ENCODE results near the gene CPED1. TPM values are rescaled to one million over a fixed set of nuclear protein-coding genes. Genes with fewer than 3 reads are reported as not detected.

CPED1 gene
- total and polyA plus RNA-seq, 10 of the 15 experiments (the other 5 are each of a cell fraction or from before 2014, with no cell fraction given) = 0.01 to 0.77 (median 0.10) TPM; not detected in 1

DNA sequence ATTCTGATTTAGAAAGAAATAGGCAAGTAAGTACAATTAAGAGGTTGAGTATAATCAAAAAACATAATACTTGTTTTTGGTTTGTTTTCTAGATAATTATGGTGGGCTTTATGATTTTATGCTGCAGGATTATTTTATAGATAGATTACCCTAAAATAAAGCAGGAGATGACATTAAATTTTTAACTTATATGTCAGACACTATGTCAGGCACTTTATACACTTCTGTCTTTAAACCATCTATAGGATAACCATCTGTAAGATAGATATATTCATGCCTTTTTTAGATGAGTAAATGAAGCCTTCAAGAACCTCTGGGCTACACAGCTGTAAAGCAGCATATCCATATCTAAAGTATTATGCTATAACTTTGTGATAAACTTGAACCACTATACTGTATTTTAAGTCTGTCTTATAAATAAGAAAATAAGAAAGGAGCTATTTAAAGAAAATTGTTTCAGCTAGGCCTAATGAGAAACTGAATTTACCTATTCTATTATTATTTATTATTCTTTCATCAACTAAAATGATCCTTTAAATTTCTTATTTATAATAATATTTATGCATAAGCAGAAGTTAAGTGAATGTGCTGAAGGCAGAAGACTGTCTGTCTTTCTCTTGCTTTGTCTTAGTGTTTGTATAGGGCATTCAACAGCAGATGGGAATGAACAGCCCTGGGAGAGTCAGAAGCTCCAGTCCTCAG, 94.0 kb downstream of the CPED1 start:
- no peaks in the 10 kb centered on the region for H3K79me2 ChIP-seq (ENCODE audit: control insufficient read depth, insufficient read depth, low read length)
- no peaks in the 10 kb centered on the region for H4K20me1 ChIP-seq (ENCODE audit: control insufficient read depth, insufficient read depth)

More for the DNA sequence above, 94.0 kb downstream of the CPED1 start:
- H3K9ac ChIP-seq (ENCODE audit: control insufficient read depth, insufficient read depth, low read length) = no peak overlapping the region
- FAIRE-seq (no peak), DNase-seq (ENCODE audit: low read depth, low spot score) (no peak), ATAC-seq (no peak)
- no peak overlapping the region for H2AFZ ChIP-seq (ENCODE audit: control insufficient read depth, low read depth, low read length)
- SMC1A ChIA-PET (ENCODE audit: uncharacterized antibody, unreplicated experiment) = interaction anchor here (0.8 to 3.2 kb wide), 12 partner anchors 10 to 912 kb away, joined by 3 to 40 read pairs (median 4); partner anchors contain the start of gene CPED1
- POLR2A ChIA-PET = no interaction called here
- no peak overlapping the region for H3K4me2 ChIP-seq (ENCODE audit: control insufficient read depth, insufficient read depth)
- no peaks in the 10 kb centered on the region for H3K4me1 ChIP-seq (ENCODE audit: control insufficient read depth, insufficient read depth, low read length)
- in situ Hi-C loops (cut with MboI) = loop anchor here (5.0 kb wide), 1 partner anchor 290 kb away; no protein-coding TSS in a partner anchor
- no peaks in the 10 kb centered on the region for H3K36me3 ChIP-seq (ENCODE audit: control insufficient read depth in 2 of 2, insufficient read depth in 2 of 2, low read length in 1 of 2)
- CTCF ChIA-PET = interaction anchor here (0.5 to 5.8 kb wide), 22 partner anchors 9 to 684 kb away, joined by 3 to 111 read pairs (median 4); partner anchors contain the start of gene CPED1
- H3K4me3 ChIP-seq = no peak overlapping the region
- RAD21 ChIA-PET (ENCODE audit: unreplicated experiment) = interaction anchor here (1.1 to 4.5 kb wide), 5 partner anchors 17 to 287 kb away, joined by 3 to 41 read pairs (median 5); partner anchors contain the start of gene CPED1
- no TSS peak for BruUV-seq (replicated peaks)
- intact Hi-C loops (cut with micrococcal nuclease; ENCODE audit: unreplicated experiment) = loop anchor here (5.0 kb wide), 2 partner anchors 275 to 290 kb away; no protein-coding TSS in a partner anchor
- TF ChIP-seq PML (IDR thresholded peaks at IDR 0.05; ENCODE audit: low read length) = no peak
- no peak for TF ChIP-seq ZNF274 (IDR thresholded peaks at IDR 0.05; ENCODE audit: insufficient read depth, insufficient read length)
- TF ChIP-seq KAT2A (conservative IDR thresholded peaks at IDR 0.05; ENCODE audit: control insufficient read depth, low read depth, low read length) = no peak
- TF ChIP-seq RAD21 (IDR thresholded peaks at IDR 0.05; ENCODE audit: insufficient read depth, low read depth, low read length) = no peak
- no peak for TF ChIP-seq NFIC (IDR thresholded peaks at IDR 0.05; ENCODE audit: low read depth, low read length)
- TF ChIP-seq, protein P1, sequence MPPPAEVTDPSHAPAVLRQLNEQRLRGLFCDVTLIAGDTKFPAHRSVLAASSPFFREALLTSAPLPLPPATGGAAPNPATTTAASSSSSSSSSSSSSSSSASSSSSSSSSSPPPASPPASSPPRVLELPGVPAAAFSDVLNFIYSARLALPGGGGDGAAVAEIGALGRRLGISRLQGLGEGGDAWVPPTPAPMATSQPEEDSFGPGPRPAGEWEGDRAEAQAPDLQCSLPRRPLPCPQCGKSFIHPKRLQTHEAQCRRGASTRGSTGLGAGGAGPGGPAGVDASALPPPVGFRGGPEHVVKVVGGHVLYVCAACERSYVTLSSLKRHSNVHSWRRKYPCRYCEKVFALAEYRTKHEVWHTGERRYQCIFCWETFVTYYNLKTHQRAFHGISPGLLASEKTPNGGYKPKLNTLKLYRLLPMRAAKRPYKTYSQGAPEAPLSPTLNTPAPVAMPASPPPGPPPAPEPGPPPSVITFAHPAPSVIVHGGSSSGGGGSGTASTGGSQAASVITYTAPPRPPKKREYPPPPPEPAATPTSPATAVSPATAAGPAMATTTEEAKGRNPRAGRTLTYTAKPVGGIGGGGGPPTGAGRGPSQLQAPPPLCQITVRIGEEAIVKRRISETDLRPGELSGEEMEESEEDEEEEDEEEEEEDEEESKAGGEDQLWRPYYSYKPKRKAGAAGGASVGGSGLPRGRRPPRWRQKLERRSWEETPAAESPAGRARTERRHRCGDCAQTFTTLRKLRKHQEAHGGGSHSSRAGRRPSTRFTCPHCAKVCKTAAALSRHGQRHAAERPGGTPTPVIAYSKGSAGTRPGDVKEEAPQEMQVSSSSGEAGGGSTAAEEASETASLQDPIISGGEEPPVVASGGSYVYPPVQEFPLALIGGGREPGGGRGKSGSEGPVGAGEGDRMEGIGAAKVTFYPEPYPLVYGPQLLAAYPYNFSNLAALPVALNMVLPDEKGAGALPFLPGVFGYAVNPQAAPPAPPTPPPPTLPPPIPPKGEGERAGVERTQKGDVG (CRISPR knock-in tag; IDR thresholded peaks at IDR 0.05) = no peak
- no peak for TF ChIP-seq FOS (IDR thresholded peaks at IDR 0.05; ENCODE audit: borderline replicate concordance, extremely low read depth, insufficient read length)
- H3K27ac ChIP-seq (ENCODE audit: control insufficient read depth, insufficient read depth) = no peak overlapping the region
- H3K27me3 ChIP-seq (replicated peaks in 1 of 2; ENCODE audit: control insufficient read depth in 2 of 2, insufficient read depth in 2 of 2, low read length in 1 of 2) = peaks cover 0 to 4% of the 10 kb centered on the region in 2 experiments; a peak in 2 of 4 replicates
- H3K9me3 ChIP-seq (replicated peaks; ENCODE audit: control insufficient read depth, insufficient read depth, low read length) = no peaks in the 10 kb centered on the region
